Inflammatory macrophage treated with lipopolysaccharide for 4 hours (primary cell): ENCODE data around the gene RDH5.

ENCODE experiments used
- DNase-seq: peaks from one replicate; pipeline ENCODE4 v3.0.0-alpha.2; 2020

Gene RDH5

DNA sequence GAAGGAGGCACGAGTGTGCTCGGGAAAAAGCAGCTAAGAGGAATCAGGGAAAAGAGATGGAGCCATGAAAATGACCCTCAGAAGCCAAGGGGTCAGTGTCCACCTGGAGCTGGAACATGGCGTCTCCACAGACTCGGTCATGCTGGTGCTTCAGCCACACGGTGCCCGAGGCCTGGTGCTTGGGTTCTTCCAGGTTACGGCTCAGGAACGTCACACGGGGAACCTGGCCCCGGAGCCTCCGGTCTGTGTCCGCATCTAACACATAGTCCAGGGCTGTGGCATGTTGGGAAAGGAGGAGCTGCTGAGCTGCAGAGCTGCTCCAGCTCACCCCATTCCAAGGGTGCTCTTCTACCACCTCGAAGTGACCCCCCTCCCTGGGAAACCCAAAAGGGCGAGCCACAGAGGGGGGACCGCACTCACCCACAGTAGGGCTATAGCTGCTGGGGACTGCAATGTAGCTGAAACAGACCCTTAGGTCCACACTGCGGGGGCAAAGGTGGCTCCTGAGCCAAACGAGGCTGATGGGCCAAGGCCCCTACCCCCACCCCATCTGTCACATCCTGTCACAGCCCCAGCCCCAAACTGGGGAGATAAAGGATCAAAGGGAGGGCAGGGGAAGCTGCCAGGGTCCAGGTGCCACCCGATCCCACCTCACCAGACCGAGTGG lies 23.3 kb upstream of the RDH5 start:
- no peak for DNase-seq

- DNase-seq = no peak
Measured at GRCh38 chr12:55697686-55698085, 22.5 kb upstream of the RDH5 start.

GRCh38 chr12:55698241-55698955 lies 21.8 kb upstream of the RDH5 start:
- no peak for DNase-seq

GRCh38 chr12:55698965-55699364 lies 21.2 kb upstream of the RDH5 start:
- no peak for DNase-seq

- no peak for DNase-seq
Measured at GRCh38 chr12:55699471-55700055, 20.6 kb upstream of the RDH5 start.

- DNase-seq = no peak
Measured at GRCh38 chr12:55700255-55701018, 19.8 kb upstream of the RDH5 start.

- DNase-seq = no peak
Measured at GRCh38 chr12:55702861-55703260, 17.3 kb upstream of the RDH5 start.

GRCh38 chr12:55703288-55703687 lies 16.9 kb upstream of the RDH5 start:
- no peak for DNase-seq

DNA sequence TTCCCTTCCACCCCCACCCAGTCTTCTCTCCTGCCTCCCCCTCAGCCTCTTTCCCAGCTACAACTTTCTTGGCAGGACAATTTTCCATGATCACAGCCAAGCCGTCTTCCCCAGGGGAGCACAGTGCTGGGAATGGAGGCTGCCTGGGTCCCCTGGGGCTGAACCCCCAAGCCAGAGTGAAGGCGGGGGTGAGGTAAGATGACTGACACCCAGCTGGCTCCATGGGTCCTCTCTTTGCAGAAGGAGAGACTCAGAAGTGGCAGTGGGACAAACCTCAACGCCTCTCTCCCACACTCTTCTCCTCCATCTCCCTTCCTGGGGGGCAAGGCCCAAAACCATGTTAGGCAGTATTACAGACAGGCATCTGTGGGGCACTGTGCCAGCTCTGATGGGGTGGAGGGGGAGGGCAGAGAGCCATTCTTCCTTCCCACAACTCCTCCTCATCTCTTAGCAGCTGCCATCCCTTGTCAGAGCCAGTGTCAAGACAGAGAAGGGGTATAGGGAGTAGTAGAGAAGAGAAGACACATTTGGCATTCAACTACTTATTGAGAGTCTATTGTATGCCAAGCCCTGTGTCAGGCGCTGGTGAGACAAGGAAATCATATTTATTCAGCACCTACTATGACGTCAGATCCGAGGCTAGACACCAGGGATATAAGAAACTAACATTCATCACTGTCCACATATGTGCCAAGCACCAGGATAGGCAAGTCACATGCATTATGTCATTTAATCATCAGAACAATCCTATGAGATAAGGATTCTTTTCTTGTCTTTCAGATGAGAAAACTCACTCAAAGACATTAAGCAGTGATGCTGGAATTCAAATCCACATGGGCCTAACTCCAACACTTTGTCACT lies 16.1 kb upstream of the RDH5 start:
- no peak for DNase-seq

- no peak for DNase-seq
Measured at GRCh38 chr12:55704824-55705718, 15.1 kb upstream of the RDH5 start.

DNA sequence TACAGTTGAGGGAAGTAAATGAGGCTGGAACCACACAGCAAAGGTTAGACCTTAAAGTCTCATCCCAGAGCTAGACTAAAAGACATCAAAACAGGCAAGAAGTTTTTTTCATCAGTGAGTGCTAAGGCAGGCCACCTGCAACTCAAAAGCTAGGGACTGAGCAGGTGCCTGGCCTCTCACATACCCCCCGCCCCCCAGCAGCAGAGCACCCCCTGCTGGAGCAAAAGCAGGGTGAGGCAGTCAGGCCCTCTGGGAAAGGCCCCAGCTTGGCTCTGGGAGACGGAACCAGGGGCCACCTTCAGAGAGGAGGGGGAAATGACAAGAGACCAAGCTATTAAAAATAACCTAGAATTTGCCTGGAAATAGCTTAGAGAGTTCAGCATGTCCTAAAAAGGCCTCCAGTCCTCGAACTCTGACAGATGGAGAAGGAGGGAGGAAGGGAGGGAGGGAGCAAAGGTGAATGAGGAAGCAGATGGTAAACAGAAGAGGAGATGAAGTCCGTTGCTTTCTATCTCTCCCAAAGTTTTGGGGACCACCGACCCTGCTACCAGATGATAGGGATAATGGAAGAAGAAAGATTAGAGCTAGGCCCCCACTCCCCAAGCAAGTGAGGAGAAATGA lies 14.3 kb upstream of the RDH5 start:
- no peak for DNase-seq

GRCh38 chr12:55706568-55707218 lies 13.5 kb upstream of the RDH5 start:
- no peak for DNase-seq

GRCh38 chr12:55707219-55707671 lies 12.9 kb upstream of the RDH5 start:
- DNase-seq = no peak

DNA sequence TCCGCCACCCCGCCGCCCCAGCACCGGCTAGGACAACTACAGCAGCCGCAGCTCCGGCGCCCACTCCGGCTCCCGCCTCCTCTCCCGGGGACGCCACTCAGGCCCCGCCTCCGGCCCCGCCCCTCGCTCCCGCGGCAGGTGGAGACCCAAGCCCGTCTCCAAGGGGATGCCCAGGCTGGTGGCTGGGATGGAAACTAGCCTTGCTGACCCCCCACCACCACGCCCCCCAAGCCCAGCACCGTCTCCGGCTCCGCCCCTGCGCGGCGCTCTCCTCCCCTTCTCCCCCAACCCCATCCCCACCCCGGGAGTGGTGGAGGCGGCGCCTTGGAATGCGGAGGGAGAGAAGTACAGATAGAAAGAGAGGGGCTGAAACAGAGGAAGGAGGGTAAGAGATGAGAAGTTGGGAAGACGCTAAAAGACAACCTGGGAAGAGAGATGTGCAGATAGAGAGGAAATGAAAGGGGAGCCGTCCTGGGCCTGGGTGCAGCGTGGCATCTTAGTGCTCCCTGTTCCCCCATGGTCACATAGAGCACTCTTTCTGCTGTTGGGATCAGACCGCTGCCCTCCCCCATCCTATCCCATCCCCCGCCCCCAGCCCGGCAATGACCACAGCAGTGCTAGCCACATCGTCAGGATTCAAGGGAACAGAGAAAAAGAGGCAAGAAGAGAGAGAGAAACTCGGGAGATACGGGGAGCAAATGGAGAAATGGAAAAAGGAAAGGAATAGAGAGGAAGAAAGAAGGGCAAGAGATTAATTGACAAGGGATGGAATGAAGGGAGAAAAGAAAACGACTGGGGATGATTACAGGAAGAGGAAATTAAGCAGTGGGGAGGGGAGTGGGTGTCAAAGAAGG lies 12.1 kb upstream of the RDH5 start, which contains the start of gene ITGA7:
TSS of gene ITGA7 (minus strand) at position 64 of the 854 bp plus-strand sequence. CDS start 222 bp downstream, outside the sequence.
- DNase-seq = no peak

GRCh38 chr12:55708695-55709233 lies 11.4 kb upstream of the RDH5 start:
- peak; percentile 27 for DNase-seq

GRCh38 chr12:55711786-55712553 lies 8.2 kb upstream of the RDH5 start:
- no peak for DNase-seq

- no peak for DNase-seq
Measured at GRCh38 chr12:55712700-55713415, 7.3 kb upstream of the RDH5 start.
